Measurements from ENCODE around the gene WIZ. TPM values are rescaled to one million over a fixed set of nuclear protein-coding genes. Genes with fewer than 3 reads are reported as not detected.

The WIZ gene
- total RNA-seq, 6 donors from 2014 or later = 28.7 to 112 (median 40.8) TPM

DNA sequence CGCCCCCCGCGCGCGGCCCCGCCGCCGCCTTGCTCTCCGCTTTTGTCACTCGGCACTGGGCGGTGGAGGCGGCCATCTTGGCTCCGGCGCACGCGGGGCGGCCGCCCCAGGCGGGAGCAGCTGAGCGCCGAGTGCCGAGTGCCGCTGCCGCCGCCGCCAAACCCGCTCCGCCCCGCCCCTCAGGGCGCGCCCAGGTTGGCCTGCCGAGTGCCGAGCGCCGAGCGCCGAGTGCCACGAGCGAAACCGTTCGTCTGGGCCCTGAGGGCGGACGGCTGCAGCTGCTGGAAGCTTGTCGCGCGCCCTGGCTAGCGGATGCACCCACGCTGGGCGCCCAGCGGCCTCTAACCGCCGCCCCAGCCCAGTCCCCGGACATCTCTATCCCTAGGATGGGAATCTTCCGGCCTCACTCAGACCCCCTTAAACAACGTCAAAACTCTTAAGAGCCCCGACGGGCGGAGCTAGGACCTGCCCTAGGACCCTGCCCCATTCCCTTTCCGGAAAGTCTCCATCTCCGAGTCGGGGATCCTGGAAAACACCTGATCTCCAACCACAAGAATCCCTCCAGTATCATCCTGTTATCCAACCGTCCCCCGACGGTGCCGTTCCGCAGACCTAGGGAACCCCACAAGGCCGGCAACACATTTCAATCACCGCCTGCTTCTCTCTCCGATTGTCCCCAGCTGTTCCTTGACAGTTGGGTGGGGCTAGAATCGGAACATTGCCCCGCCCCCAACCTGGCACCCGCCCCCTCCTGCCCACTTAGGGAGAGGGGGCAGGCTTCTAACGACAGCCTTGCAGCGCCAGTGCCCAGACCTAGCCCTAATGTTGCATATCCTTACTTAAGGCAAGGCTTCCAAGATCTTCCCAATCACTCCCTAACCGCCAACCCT is 16.9 kb downstream of the WIZ start:
- 2 to 3% methylated on average over 6 to 25 of the region's 75 CpGs for WGBS, 2 donors
- ATAC-seq (ENCODE audit: low FRiP score in 2 of 2) (peak; percentile 95 to 98), DNase-seq (peak; percentile 93 to 99)
- peak overlapping the region; percentile 84 to 99 (median 92) for H3K4me3 ChIP-seq
- no peaks in the 10 kb centered on the region for H3K27me3 ChIP-seq
- H3K36me3 ChIP-seq = peaks cover 0 to 25% (median 9%) of the 10 kb centered on the region in 4 donors
- H3K27ac ChIP-seq = peak overlapping the region; percentile 84 to 92 (median 90)
- H3K9me3 ChIP-seq = no peaks in the 10 kb centered on the region
- no peak for TF ChIP-seq EP300 (IDR thresholded peaks at IDR 0.05)
- TF ChIP-seq, protein P1, sequence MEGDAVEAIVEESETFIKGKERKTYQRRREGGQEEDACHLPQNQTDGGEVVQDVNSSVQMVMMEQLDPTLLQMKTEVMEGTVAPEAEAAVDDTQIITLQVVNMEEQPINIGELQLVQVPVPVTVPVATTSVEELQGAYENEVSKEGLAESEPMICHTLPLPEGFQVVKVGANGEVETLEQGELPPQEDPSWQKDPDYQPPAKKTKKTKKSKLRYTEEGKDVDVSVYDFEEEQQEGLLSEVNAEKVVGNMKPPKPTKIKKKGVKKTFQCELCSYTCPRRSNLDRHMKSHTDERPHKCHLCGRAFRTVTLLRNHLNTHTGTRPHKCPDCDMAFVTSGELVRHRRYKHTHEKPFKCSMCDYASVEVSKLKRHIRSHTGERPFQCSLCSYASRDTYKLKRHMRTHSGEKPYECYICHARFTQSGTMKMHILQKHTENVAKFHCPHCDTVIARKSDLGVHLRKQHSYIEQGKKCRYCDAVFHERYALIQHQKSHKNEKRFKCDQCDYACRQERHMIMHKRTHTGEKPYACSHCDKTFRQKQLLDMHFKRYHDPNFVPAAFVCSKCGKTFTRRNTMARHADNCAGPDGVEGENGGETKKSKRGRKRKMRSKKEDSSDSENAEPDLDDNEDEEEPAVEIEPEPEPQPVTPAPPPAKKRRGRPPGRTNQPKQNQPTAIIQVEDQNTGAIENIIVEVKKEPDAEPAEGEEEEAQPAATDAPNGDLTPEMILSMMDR (IDR thresholded peaks at IDR 0.05) = peak in 2 of 6 experiments; percentile 9 to 48
- TF ChIP-seq POLR2AphosphoS5 (IDR thresholded peaks at IDR 0.05) = peak; percentile 48 to 54
- TF ChIP-seq POLR2A (IDR thresholded peaks at IDR 0.05) = peak in 3 of 4 donors; percentile 28 to 54 (median 33)
- peaks cover 21 to 44% (median 32%) of the 10 kb centered on the region in 4 donors for H3K4me1 ChIP-seq

DNA sequence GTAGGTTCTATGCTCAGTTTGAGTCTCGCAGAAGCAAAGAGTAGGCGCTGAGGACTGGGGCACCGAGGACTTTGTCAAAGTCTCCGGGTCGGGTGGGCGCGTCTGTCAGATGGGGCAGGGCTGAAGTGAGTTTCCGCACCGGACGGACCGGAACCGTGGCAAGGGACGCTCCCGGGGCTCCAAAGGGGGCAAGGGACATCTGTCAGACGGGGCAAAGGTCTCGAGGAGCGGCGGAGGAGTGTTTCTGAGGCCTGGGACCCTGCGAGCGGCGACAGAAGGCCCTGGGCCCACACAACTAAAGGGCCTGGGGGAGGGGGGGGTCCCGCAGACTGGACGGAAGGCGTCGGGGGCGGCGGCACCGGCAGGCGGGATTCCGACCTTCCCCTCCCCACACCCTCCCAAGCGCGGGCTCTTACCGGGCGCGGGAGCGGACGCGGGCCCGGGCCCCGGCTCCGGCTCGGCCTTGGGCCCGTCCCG is 17.7 kb downstream of the WIZ start:
- Histone ChIP-seq H3K27ac (peak overlapping the region; percentile 67 to 92 (median 73)), H3K27me3 (no peaks in the 10 kb centered on the region)

DNA sequence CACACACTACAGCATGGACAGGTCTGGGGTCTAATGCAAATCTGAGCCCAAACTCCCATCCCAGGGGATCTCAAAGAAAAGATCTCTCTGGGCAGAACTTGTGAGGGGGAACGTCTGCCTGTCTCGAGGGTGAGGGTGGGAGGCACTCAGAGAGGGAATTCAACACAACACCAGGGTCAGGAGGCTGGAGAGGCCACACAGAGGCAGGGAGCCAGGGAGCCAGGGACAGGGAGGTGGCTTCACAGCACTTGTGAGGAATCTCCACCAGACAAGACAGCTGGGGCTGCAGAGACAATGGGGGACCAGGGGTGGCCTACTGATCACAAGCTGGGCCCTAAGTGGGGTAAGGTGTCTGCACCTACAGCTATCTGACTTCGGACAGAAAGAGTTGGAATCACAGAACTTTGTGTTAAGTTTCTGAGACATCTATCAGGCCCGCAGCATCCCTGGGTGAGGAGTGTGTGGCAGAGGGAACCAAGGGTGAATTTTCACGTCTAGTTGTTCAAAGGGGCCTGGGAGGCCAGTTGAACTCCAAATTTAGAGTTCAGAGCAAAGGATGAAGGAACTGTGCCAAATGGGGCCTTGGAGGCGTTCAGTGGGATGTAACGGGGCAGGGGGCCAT is 18.2 kb downstream of the WIZ start:
- DNase-seq = no peak
- 17 to 24% methylated on average over 7 of the region's 7 CpGs for WGBS, 2 donors
- peak overlapping the region in 3 of 4 donors; percentile 73 to 92 (median 73) for H3K27ac ChIP-seq
- peak overlapping the region; percentile 84 to 99 (median 94) for H3K4me3 ChIP-seq
- no peaks in the 10 kb centered on the region for H3K27me3 ChIP-seq
- peaks cover 21 to 44% (median 32%) of the 10 kb centered on the region in 4 donors for H3K4me1 ChIP-seq
- no peaks in the 10 kb centered on the region for H3K9me3 ChIP-seq
- TF ChIP-seq POLR2AphosphoS5 (IDR thresholded peaks at IDR 0.05) (no peak), POLR2A (IDR thresholded peaks at IDR 0.05) (no peak), EP300 (IDR thresholded peaks at IDR 0.05) (no peak)
- TF ChIP-seq, protein P1 (IDR thresholded peaks at IDR 0.05) = no peak
- no peak for ATAC-seq (ENCODE audit: low FRiP score in 2 of 2)
- H3K36me3 ChIP-seq = peaks cover 3 to 38% (median 21%) of the 10 kb centered on the region in 4 donors

More for the DNA sequence above, 17.7 kb downstream of the WIZ start:
- peaks cover 0 to 33% (median 17%) of the 10 kb centered on the region in 4 donors for H3K36me3 ChIP-seq
- ATAC-seq (ENCODE audit: low FRiP score in 2 of 2) (no peak), DNase-seq (no peak)
- peaks cover 21 to 44% (median 32%) of the 10 kb centered on the region in 4 donors for H3K4me1 ChIP-seq
- no peaks in the 10 kb centered on the region for H3K9me3 ChIP-seq
- H3K4me3 ChIP-seq = peak overlapping the region; percentile 84 to 99 (median 94)
- 0 to 1% methylated on average over 21 of the region's 44 CpGs for WGBS, 2 donors
- TF ChIP-seq EP300 (IDR thresholded peaks at IDR 0.05) = no peak
- TF ChIP-seq, protein P1 (IDR thresholded peaks at IDR 0.05) = no peak

DNA sequence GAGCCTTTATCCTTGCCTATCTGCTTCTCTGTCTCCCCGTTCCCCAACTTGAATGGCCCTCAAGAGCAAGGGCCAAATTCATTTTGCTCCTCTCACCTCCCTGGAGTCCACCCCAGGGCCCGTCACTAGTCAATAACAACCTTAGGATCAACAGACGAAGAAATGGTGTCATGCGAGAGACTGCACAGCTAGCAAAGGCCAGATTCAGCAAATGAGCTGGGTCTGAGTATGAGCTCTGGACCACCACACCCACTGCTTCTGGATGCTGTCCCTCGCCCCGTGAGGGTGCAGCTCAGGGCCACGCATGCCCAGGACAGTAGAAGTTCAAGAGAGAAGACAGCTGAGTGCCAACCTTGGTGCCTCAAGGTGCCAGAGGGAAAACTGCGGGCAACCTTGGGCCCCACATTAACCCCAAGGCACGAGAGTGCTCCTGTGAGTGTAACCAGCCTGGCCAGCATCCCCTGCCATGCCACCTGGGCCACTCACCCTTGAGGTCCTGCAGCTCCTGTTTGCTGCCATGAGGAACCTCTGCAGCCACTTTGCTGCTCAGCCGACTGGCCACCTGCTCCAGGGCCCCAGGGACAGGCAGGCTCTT is 19.1 kb downstream of the WIZ start:
- peak overlapping the region in 1 of 4 donors; percentile 99 for H3K4me3 ChIP-seq

More for the DNA sequence above, 19.1 kb downstream of the WIZ start:
- H3K4me1 ChIP-seq = peaks cover 21 to 44% (median 32%) of the 10 kb centered on the region in 4 donors
- no peak for DNase-seq
- TF ChIP-seq POLR2AphosphoS5 (IDR thresholded peaks at IDR 0.05) = no peak
- no peak for TF ChIP-seq POLR2A (IDR thresholded peaks at IDR 0.05)
- TF ChIP-seq, protein P1 (IDR thresholded peaks at IDR 0.05) = no peak
- TF ChIP-seq EP300 (IDR thresholded peaks at IDR 0.05) = no peak
- no peaks in the 10 kb centered on the region for H3K9me3 ChIP-seq
- ATAC-seq (ENCODE audit: low FRiP score in 2 of 2) = no peak
- peaks cover 3 to 43% (median 27%) of the 10 kb centered on the region in 4 donors for H3K36me3 ChIP-seq
- H3K27ac ChIP-seq = no peak overlapping the region
- WGBS, 2 donors = 86 to 89% methylated on average over 10 of the region's 10 CpGs
- no peaks in the 10 kb centered on the region for H3K27me3 ChIP-seq
